WERI-Rb-1 (cell line): ENCODE measurements around the gene TTBK1.

ENCODE experiments used
- DNase-seq: peaks from one replicate; pipeline ENCODE4 v3.0.0-alpha.2; 2020
- H3K27ac ChIP-seq: fragments of 250-450 bp; sonication (Bioruptor Pico); 2 replicates; pipeline ENCODE4 v1.5.1; 2020; ENCODE audit warnings: mild to moderate bottlenecking, moderate library complexity
- H3K27me3 ChIP-seq: fragments of 250-450 bp; sonication (Bioruptor Pico); 2 replicates; pipeline ENCODE4 v1.5.1; 2021; ENCODE audit warnings: mild to moderate bottlenecking, low read depth, moderate library complexity; ENCODE audit not compliant: insufficient read depth, severe bottlenecking
- H3K36me3 ChIP-seq: fragments of 250-450 bp; sonication (Bioruptor Pico); 2 replicates; pipeline ENCODE4 v1.5.1; 2020; ENCODE audit warnings: mild to moderate bottlenecking, moderate library complexity
- H3K4me3 ChIP-seq: 2 replicates; pipeline ENCODE4 v1.5.1; 2011; ENCODE audit warnings: low read depth, mild to moderate bottlenecking, control low read depth, low read length
- H3K9me3 ChIP-seq: fragments of 250-450 bp; sonication (Bioruptor Pico); 2 replicates; pipeline ENCODE4 v1.5.1; 2021; ENCODE audit warnings: mild to moderate bottlenecking, moderate library complexity; ENCODE audit not compliant: severe bottlenecking
- TF ChIP-seq, protein P1 (sequence below): IDR thresholded peaks from 2 replicates; pipeline ENCODE4 v1.5.1; 2011; ENCODE audit warnings: low read depth, mild to moderate bottlenecking, control low read depth, inconsistent platforms, low read length

Gene TTBK1

DNA sequence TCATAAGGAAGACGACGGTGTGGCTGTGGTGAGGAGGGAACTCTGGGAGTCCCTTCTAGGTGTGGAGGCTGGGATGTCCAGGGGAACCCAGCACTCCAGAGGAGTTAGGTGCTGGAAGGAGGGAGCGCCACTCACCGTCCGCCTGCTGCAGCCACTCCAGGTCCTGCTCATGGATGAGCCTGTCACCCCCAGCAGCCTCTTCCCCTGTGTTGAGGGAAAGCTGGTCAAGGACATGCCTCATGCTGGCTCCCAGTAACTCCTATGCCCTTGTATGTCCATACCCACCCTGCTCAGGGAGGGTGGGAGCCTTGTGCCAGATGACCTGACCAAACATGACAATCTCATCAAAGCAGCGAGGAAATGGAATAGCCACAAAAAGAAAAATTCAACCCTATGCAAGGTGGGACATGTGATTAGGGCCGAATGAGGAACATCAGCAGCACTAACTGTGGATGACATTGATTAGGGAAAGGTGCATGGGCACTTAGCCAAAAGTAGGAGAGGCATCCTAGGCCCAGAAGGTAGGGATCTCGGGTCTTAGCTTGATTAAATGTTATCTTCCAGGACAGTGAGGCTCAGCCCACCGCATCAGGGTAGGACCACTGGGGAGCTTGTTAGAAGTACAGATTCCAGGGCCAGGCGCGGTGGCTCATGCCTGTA is 17.0 kb upstream of the TTBK1 start:
- Histone ChIP-seq H3K27me3 (no peaks in the 10 kb centered on the region), H3K4me3 (no peak overlapping the region), H3K27ac (peak overlapping the region; percentile 69), H3K36me3 (peaks cover 28% of the 10 kb centered on the region), H3K9me3 (no peaks in the 10 kb centered on the region)
- TF ChIP-seq, protein P1, sequence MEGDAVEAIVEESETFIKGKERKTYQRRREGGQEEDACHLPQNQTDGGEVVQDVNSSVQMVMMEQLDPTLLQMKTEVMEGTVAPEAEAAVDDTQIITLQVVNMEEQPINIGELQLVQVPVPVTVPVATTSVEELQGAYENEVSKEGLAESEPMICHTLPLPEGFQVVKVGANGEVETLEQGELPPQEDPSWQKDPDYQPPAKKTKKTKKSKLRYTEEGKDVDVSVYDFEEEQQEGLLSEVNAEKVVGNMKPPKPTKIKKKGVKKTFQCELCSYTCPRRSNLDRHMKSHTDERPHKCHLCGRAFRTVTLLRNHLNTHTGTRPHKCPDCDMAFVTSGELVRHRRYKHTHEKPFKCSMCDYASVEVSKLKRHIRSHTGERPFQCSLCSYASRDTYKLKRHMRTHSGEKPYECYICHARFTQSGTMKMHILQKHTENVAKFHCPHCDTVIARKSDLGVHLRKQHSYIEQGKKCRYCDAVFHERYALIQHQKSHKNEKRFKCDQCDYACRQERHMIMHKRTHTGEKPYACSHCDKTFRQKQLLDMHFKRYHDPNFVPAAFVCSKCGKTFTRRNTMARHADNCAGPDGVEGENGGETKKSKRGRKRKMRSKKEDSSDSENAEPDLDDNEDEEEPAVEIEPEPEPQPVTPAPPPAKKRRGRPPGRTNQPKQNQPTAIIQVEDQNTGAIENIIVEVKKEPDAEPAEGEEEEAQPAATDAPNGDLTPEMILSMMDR = no peak
- DNase-seq = no peak

DNA sequence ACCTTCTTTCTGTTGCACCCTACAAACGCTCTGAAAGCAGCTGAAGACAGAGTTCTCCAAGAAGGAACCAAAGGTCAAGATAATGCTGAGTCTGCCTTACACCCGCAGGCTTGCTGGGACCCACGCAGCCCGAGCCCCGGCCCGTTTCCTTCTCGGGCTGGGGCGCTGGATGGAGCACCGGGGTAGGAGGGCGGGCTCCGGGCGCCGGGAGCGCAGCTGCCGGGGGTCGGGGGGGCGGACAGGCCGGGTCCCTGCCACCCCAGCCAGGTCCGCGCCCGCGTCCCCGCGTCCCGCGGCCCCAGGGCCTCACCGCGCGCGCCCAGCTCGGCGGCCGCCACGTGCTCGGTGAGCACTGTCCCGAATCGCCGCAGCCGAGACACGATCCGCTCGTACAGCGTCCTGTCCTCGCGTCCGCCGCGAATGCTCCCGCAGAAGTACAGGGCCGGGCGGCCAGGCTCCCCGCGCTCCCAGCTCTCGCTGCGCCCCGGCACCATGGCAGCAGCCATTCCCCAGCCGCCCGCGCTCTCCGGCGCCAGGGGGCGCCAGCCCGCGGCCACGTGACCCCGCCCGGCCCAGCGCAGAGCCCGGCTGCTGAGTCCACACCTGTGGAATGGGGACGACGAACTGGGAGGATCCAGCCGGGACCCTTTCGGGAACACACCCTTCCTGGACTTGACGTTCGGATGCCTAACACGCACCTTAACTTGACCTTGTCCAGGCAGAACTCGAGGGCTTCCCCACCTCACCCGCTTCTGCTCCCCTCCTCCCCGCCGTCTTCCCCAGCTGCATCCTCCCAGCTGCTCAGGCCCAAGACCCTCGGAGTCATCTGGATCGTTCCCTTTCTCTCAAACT is 14.1 kb upstream of the TTBK1 start, which contains the start of gene DNPH1:
DNPH1 (minus strand) TSS at position 531 of the 852 bp plus-strand sequence; CDS start at position 506, 25 bp downstream.
- peak; percentile 85 for DNase-seq
- H3K27ac ChIP-seq = peak within 1 kb of the TSS; percentile 74

DNA sequence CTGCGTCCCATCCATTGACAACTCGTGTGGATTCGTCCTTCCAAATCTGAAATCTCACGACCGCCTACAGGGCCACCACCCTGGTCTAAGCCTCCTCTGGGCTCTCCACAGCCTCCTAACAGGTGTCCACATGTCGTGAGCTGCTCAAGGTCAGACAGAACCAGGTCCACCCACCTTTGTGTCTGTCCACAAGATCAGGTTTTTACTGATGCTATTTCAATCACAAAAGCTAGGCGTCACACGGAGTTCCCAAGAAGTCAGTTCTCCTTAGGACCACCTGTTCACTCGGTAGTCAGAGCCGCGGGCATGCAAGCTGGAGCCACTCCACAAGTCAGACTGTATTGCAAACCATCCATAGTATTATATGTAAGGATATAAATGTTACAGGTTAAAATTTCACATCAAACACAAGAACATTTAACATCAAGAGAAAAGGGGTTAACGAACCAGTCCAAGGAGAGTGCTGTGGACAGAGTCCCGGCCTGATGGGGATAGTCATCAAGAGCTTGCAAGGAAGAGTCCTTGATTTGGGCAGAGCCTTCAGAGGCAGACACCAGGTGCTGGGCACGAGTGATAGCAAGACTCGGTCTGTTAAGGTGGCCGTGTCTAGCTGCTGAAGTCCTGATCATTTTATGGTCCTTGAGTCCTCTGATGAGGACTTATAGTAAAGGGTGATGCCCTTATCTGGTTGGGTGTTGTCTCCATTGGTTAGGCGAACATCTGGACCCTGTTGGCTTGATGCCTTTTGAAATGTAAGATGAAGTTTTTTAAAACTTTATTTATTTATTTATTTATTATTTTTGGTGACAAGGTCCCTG is 13.3 kb upstream of the TTBK1 start:
- Histone ChIP-seq H3K9me3 (no peaks in the 10 kb centered on the region), H3K4me3 (no peak overlapping the region), H3K27ac (no peak overlapping the region), H3K27me3 (no peaks in the 10 kb centered on the region), H3K36me3 (no peaks in the 10 kb centered on the region; the same call in 1 of the 2 replicates)
- TF ChIP-seq, protein P1 = no peak
- no peak for DNase-seq

More for the DNA sequence above, 14.1 kb upstream of the TTBK1 start, which contains the start of gene DNPH1:
- Histone ChIP-seq H3K36me3 (peaks cover 4% of the 10 kb centered on the region), H3K27me3 (no peaks in the 10 kb centered on the region), H3K9me3 (no peaks in the 10 kb centered on the region), H3K4me3 (peak within 1 kb of the TSS; percentile 61)
- TF ChIP-seq, protein P1 = peak; percentile 97

DNA sequence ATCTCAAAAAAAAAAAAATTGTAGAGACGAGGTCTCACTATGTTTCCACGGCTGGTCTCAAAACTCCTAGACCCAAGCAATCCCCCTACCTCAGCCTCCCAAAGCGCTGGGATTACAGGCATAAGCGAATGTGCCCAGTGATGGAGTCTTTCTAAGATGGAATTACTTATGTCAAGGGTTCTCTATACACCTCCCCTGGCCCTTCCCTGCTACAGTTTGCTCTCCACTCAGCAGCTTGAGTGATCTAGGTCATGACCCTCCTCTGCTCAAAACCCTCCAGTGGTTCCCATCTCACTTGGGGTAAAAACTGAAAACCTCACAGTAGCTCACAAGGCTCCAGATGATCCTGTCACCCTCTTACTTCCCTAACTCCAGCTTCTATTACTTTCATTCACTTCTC is 12.2 kb upstream of the TTBK1 start:
- H3K36me3 ChIP-seq = no peaks in the 10 kb centered on the region; the same call in 1 of the 2 replicates
- TF ChIP-seq, protein P1 = no peak
- H3K4me3 ChIP-seq = no peak overlapping the region
- no peaks in the 10 kb centered on the region for H3K27me3 ChIP-seq
- no peak overlapping the region for H3K27ac ChIP-seq
- H3K9me3 ChIP-seq = no peaks in the 10 kb centered on the region
- DNase-seq = no peak

DNA sequence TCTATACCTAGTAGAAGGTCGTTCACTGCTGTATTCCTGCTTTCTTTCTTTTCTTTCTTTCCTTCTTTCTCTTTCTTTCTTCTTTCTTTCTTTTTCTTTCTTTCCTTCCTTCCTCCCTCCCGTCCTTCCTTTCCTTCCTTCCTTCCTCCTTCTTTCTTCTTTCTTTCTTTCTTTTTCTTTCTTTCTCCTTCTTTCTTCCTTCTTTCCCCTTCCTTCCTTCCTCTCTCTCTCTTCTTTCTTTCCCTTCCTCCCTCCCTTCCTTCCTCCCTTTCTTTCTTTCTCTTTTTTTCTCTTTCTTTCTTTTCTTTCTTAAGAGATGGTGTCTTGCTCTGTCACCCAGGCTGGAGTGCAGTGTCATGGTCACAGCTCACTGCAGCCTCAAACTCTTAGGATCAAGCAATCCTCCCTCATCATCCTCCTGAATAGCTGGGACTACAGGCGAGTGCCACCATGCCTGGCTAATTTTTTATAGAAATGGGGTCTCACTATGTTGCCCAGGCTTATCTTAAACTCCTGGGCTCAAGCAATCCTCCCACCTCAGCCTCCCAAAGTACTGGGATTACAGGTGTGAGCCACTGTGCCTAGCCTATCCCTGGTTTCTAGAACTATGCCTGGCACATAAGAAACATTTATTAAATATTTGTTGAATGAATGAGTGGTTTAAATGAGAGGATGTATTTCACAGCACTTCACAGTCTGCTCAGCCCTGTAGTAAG is 11.4 kb upstream of the TTBK1 start:
- no peak overlapping the region for H3K4me3 ChIP-seq
- H3K27ac ChIP-seq = no peak overlapping the region
- no peak for DNase-seq
- H3K27me3 ChIP-seq = no peaks in the 10 kb centered on the region
- H3K36me3 ChIP-seq = no peaks in the 10 kb centered on the region; the same call in 1 of the 2 replicates
- H3K9me3 ChIP-seq = no peaks in the 10 kb centered on the region
- TF ChIP-seq, protein P1 = no peak
